Measurements from ENCODE around the gene APBB2. TPM values are rescaled to one million over a fixed set of nuclear protein-coding genes. Genes with fewer than 3 reads are reported as not detected.
A peak's percentile ranks its signal among the peaks of the same experiment; 100 is the strongest.
"Not testable (repeated sequence)": the region's sequence is repeated elsewhere in the genome, so short reads cannot be mapped to it uniquely, and the experiment has no call there.

APBB2 gene
- total RNA-seq, 4 donors from 2014 or later: 139 to 248 (median 203) TPM

GRCh38 chr4:40825014-40825838 is 389.1 kb downstream of the APBB2 start:
- Histone ChIP-seq H3K4me3 (no peak overlapping the region), H3K36me3 (peaks cover 0 to 99% (median 3%) of the 10 kb centered on the region in 3 donors), H3K27ac (no peak overlapping the region), H3K9me3 (no peaks in the 10 kb centered on the region), H3K4me1 (no peaks in the 10 kb centered on the region), H3K27me3 (no peaks in the 10 kb centered on the region)
- DNase-seq (ENCODE audit: low spot score in 2 of 2): no peak
- TF ChIP-seq CTCF (IDR thresholded peaks at IDR 0.05) (no peak), EP300 (IDR thresholded peaks at IDR 0.05) (no peak), POLR2A (IDR thresholded peaks at IDR 0.05) (no peak)
- WGBS, 2 donors: 89 to 90% methylated on average over 19 of the region's 19 CpGs

- H3K27ac ChIP-seq: no peak overlapping the region
- H3K9me3 ChIP-seq: no peaks in the 10 kb centered on the region
- 92 to 94% methylated on average over 8 of the region's 8 CpGs for WGBS, 2 donors
- H3K36me3 ChIP-seq: peaks cover 0 to 99% (median 3%) of the 10 kb centered on the region in 3 donors
- no peaks in the 10 kb centered on the region for H3K4me1 ChIP-seq
- H3K4me3 ChIP-seq: no peak overlapping the region
- no peak for TF ChIP-seq POLR2A (IDR thresholded peaks at IDR 0.05)
- TF ChIP-seq CTCF (IDR thresholded peaks at IDR 0.05): no peak
- TF ChIP-seq EP300 (IDR thresholded peaks at IDR 0.05): no peak
- no peaks in the 10 kb centered on the region for H3K27me3 ChIP-seq
- DNase-seq (ENCODE audit: low spot score in 2 of 2): no peak
These were observed 391.7 kb downstream of the APBB2 start for GRCh38 chr4:40822420-40823166.

GRCh38 chr4:40820101-40820500 is 394.2 kb downstream of the APBB2 start:
- no peak overlapping the region for H3K4me3 ChIP-seq
- H3K27me3 ChIP-seq: no peaks in the 10 kb centered on the region
- no peak overlapping the region for H3K27ac ChIP-seq
- TF ChIP-seq EP300 (IDR thresholded peaks at IDR 0.05): no peak
- TF ChIP-seq POLR2A (IDR thresholded peaks at IDR 0.05): no peak
- no peak for TF ChIP-seq CTCF (IDR thresholded peaks at IDR 0.05)
- peaks cover 0 to 96% (median 3%) of the 10 kb centered on the region in 3 donors for H3K36me3 ChIP-seq
- 94 to 97% methylated on average over 11 of the region's 11 CpGs for WGBS, 2 donors
- no peak for DNase-seq (ENCODE audit: low spot score in 2 of 2)
- no peaks in the 10 kb centered on the region for H3K9me3 ChIP-seq
- no peaks in the 10 kb centered on the region for H3K4me1 ChIP-seq

GRCh38 chr4:40817157-40817556 is 397.2 kb downstream of the APBB2 start:
- H3K4me3 ChIP-seq; H3K4me1 ChIP-seq; H3K27ac ChIP-seq; H3K9me3 ChIP-seq; H3K27me3 ChIP-seq; DNase-seq (ENCODE audit: low spot score in 2 of 2): not testable (repeated sequence)
- H3K36me3 ChIP-seq: peaks cover 0 to 92% (median 2%) of the 10 kb centered on the region in 3 donors
- WGBS, 2 donors: 89 to 94% methylated on average over 6 of the region's 6 CpGs

GRCh38 chr4:40812856-40813255 is 401.5 kb downstream of the APBB2 start:
- Histone ChIP-seq H3K27me3 (no peaks in the 10 kb centered on the region), H3K9me3 (no peaks in the 10 kb centered on the region), H3K27ac (peak overlapping the region in 2 of 4 donors; percentile 37 to 50), H3K36me3 (peaks cover 0 to 63% (median 0%) of the 10 kb centered on the region in 3 donors), H3K4me1 (no peaks in the 10 kb centered on the region), H3K4me3 (no peak overlapping the region)
- WGBS, 2 donors: 79 to 82% methylated on average over 2 of the region's 2 CpGs
- no peak for DNase-seq (ENCODE audit: low spot score in 2 of 2)
- TF ChIP-seq POLR2A (IDR thresholded peaks at IDR 0.05) (no peak), CTCF (IDR thresholded peaks at IDR 0.05) (no peak), EP300 (IDR thresholded peaks at IDR 0.05) (no peak)

Measured in tibial nerve (tissue), 4 donors.